GM12878 (cell line): ENCODE results near the gene CALHM4. TPM values are rescaled to one million over a fixed set of nuclear protein-coding genes. Genes with fewer than 3 reads are reported as not detected.

Experiments
- ATAC-seq: fragments of 200-7000 bp; cut with Tn5 transposase; 3 replicates; pipeline ENCODE4 v1.9.1; 2020; ENCODE audit warnings: mild to moderate bottlenecking, moderate library complexity
- BruUV-seq: library from RNA; stranded (reverse); fragments of 400-500 nt; replicated peaks from 2 replicates; lab custom pipeline; 2021; lab: Mats Ljungman, UMichigan
- CTCF ChIA-PET: fragments of 300-600 bp; sonication (Branson Sonifier 250); formaldehyde crosslinking; extraction: SDS; loops from one replicate; lab custom pipeline; 2021; ENCODE audit warnings: inconsistent platforms; lab: Yijun Ruan, JAX
- POLR2A ChIA-PET: fragments of 350-600 bp; formaldehyde crosslinking; extraction: SDS; loops from one replicate; lab custom pipeline; 2021; ENCODE audit warnings: inconsistent platforms; lab: Charles Lee
- RAD21 ChIA-PET: fragments of 300-600 bp; sonication (Branson Sonifier 250); formaldehyde crosslinking; loops from one replicate; lab custom pipeline; 2023; ENCODE audit warnings: antibody characterized with exemption; ENCODE audit not compliant: unreplicated experiment; lab: Charles Lee
- SMC1A ChIA-PET: fragments of 300-600 bp; sonication (Branson Sonifier 250); formaldehyde crosslinking; loops from one replicate; lab custom pipeline; 2023; ENCODE audit not compliant: unreplicated experiment, uncharacterized antibody; lab: Charles Lee
- DNase-seq: peaks from one replicate; pipeline ENCODE4 v3.0.0-alpha.2; 2011; ENCODE audit warnings: low read depth, low spot score
- FAIRE-seq: peaks from 3 replicates; lab custom pipeline; 2011; peaks lifted over from hg19 to GRCh38; lab: Jason Lieb, UNC
- H2AFZ ChIP-seq: 2 replicates; pipeline ENCODE4 v1.6.0; 2011; ENCODE audit warnings: low read depth, low read length, control low read depth; ENCODE audit not compliant: control insufficient read depth
- H3K27ac ChIP-seq: 2 replicates; pipeline ENCODE4 v1.5.1; 2011; ENCODE audit warnings: control low read depth; ENCODE audit not compliant: control insufficient read depth, insufficient read depth
- H3K27me3 ChIP-seq, 2 experiments: replicated peaks in 1 of 2; 2 replicates each; pipeline versions ENCODE4 v1.6.0 to v1.6.1; 2011; ENCODE audit warnings: low read length in 1 of 2; ENCODE audit not compliant: control insufficient read depth in 2 of 2, insufficient read depth in 2 of 2
- H3K36me3 ChIP-seq, 2 experiments: 2 replicates each; pipeline ENCODE4 v1.5.1; 2011; ENCODE audit warnings: low read length in 1 of 2; ENCODE audit not compliant: control insufficient read depth in 2 of 2, insufficient read depth in 2 of 2
- H3K4me1 ChIP-seq: 2 replicates; pipeline ENCODE4 v1.6.1; 2011; ENCODE audit warnings: mild to moderate bottlenecking, low read length, moderate library complexity, mixed read lengths; ENCODE audit not compliant: control insufficient read depth, insufficient read depth
- H3K4me2 ChIP-seq: 2 replicates; pipeline ENCODE4 v1.6.0; 2011; ENCODE audit warnings: control low read depth; ENCODE audit not compliant: control insufficient read depth, insufficient read depth
- H3K4me3 ChIP-seq: fragments of 200-600 bp; sonication (generic); 2 replicates; pipeline ENCODE4 v1.5.1; 2016
- H3K79me2 ChIP-seq: 2 replicates; pipeline ENCODE4 v1.6.0; 2011; ENCODE audit warnings: low read length; ENCODE audit not compliant: control insufficient read depth, insufficient read depth
- H3K9ac ChIP-seq: 2 replicates; pipeline ENCODE4 v1.8.0; 2011; ENCODE audit warnings: low read length, control low read depth, mixed read lengths; ENCODE audit not compliant: control insufficient read depth, insufficient read depth
- H3K9me3 ChIP-seq: replicated peaks from 3 replicates; pipeline ENCODE4 v1.5.1; 2011; ENCODE audit warnings: mild to moderate bottlenecking, low read length; ENCODE audit not compliant: control insufficient read depth, insufficient read depth
- H4K20me1 ChIP-seq: 2 replicates; pipeline ENCODE4 v1.6.0; 2011; ENCODE audit not compliant: control insufficient read depth, insufficient read depth
- LARP7 ChIP-seq: fragments of 450-650 bp; IDR thresholded peaks from 2 replicates; pipeline ENCODE4 v1.6.1; 2017; ENCODE audit warnings: mild to moderate bottlenecking
- MTA3 ChIP-seq: IDR thresholded peaks from 2 replicates; pipeline ENCODE4 v1.6.1; 2012; ENCODE audit warnings: low read length, inconsistent platforms, borderline replicate concordance
- SUZ12 ChIP-seq: fragments of 200-600 bp; sonication (generic); IDR thresholded peaks from one replicate; pipeline ENCODE4 v1.6.1; 2018; ENCODE audit warnings: antibody characterized with exemption, mild to moderate bottlenecking; ENCODE audit not compliant: unreplicated experiment
- ZBED1 ChIP-seq: IDR thresholded peaks from 2 replicates; pipeline ENCODE4 v1.6.1; 2016; ENCODE audit warnings: borderline replicate concordance
- WGBS: methylation state at CpG from one replicate; pipeline ENCODE4 v1.1.6; 2016; ENCODE audit warnings: low lambda C conversion rate; ENCODE audit not compliant: insufficient replicate concordance, insufficient coverage; ENCODE audit errors: missing lambda C conversion rate; 5-methylcytosine and 5-hydroxymethylcytosine counted together
- in situ Hi-C: fragments of 300-500 bp; cut with MboI; formaldehyde crosslinking; loops from 9 replicates; pipeline ENCODE4 v1.14.3; 2018; ENCODE audit warnings: mixed read lengths
- intact Hi-C: fragments of 100-400 bp; cut with micrococcal nuclease; formaldehyde crosslinking; loops from one replicate; pipeline ENCODE4 v1.14.2; 2022; ENCODE audit not compliant: unreplicated experiment
- polyA plus RNA-seq, 11 experiments: library from polyadenylated mRNA; depleted of rRNA in 4 of 11; unstranded in 6 of 11; stranded (reverse) in 5 of 11; fragments of >200 nt; fragmentation: Nextera tagmentation in 4 of 11; fragmentation: Illumina TruSeq in 1 of 11; extraction: Ambion mirVana in 4 of 11; extraction: Trizol in 1 of 11; gene quantifications; 1 replicate in 1 of 11; 2 replicates in 10 of 11; pipeline versions ENCODE4 v1.2.1 to v1.2.3, GENCODE V29; 2011 to 2016; ENCODE audit warnings: inconsistent platforms in 2 of 11, missing spikeins in 2 of 11, low read depth in 1 of 11
- total RNA-seq, 4 experiments: library from RNA; depleted of rRNA in 3 of 4; stranded (reverse); fragments of >200 nt in 3 of 4; fragmentation: Illumina TruSeq in 1 of 4; extraction: Trizol in 1 of 4; gene quantifications; 2 replicates each; pipeline versions ENCODE4 v1.2.1 to v1.2.3, GENCODE V29; 2013 to 2021
- TF ChIP-seq, protein P1 (sequence below): fragments of 450-650 bp; IDR thresholded peaks from 2 replicates; pipeline ENCODE4 v1.6.1; 2016; ENCODE audit warnings: mild to moderate bottlenecking
- TF ChIP-seq, protein P2 (sequence below): IDR thresholded peaks from 2 replicates; pipeline ENCODE4 v1.6.1; 2012; ENCODE audit warnings: low read depth, low read length, improper control_type of control experiment
- TF ChIP-seq, protein P3 (sequence below): fragments of 450-650 bp; IDR thresholded peaks from 2 replicates; pipeline ENCODE4 v1.6.1; 2017; ENCODE audit warnings: mild to moderate bottlenecking, moderate library complexity
- TF ChIP-seq, protein P4 (sequence below): IDR thresholded peaks from 2 replicates; pipeline ENCODE4 v1.6.1; 2011; ENCODE audit warnings: mild to moderate bottlenecking, low read depth, low read length, moderate library complexity; ENCODE audit not compliant: insufficient replicate concordance
- TF ChIP-seq, protein P5 (sequence below): fragments of 450-650 bp; conservative IDR thresholded peaks from 2 replicates; pipeline ENCODE4 v1.6.1; 2017; ENCODE audit warnings: mild to moderate bottlenecking, moderate library complexity
- TF ChIP-seq, protein P6 (sequence below): fragments of 450-650 bp; IDR thresholded peaks from 2 replicates; pipeline ENCODE4 v1.6.1; 2017; ENCODE audit warnings: borderline replicate concordance

CALHM4 gene
- total and polyA plus RNA-seq, 10 of the 15 experiments (the other 5 are each of a cell fraction or from before 2014, with no cell fraction given), result not detected

DNA sequence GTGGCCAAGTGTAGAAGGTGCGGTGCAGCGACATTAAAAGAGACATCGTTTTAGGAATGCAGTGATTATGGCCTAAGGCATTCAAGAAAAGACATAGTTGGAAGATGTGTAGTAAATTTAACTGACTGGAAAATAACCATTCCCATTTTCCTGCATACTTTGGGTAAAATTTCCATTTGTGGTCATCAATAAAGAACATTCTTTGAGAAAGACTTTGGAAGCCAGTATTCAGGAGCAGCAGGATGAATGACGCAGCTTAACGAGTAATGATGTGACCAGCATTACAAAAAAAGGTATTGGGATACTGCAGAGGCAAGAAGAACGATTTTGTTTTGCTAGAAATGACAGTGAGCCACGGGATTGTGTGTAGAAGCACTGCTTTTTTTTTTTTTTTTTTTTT, 10.8 kb downstream of the CALHM4 start:
- ChIA-PET POLR2A (interaction anchor here (0.7 kb wide), 1 partner anchor 297 kb away, joined by 9 read pairs; no protein-coding TSS in a partner anchor), RAD21 (interaction anchor here (2.1 to 2.5 kb wide), 3 partner anchors 30 to 295 kb away, joined by 7 to 12 read pairs (median 9); no protein-coding TSS in a partner anchor), CTCF (interaction anchor here (1.4 to 3.6 kb wide), 5 partner anchors 30 to 347 kb away, joined by 3 to 24 read pairs (median 7); no protein-coding TSS in a partner anchor), SMC1A (interaction anchor here (0.6 to 4.3 kb wide), 4 partner anchors 10 to 346 kb away, joined by 3 to 18 read pairs (median 6); partner anchors contain the start of gene CALHM4)
- no peaks in the 10 kb centered on the region for H3K4me1 ChIP-seq
- no TSS peak for BruUV-seq
- no peaks in the 10 kb centered on the region for H3K79me2 ChIP-seq
- H3K36me3 ChIP-seq, result no peaks in the 10 kb centered on the region
- H3K27me3 ChIP-seq, result no peaks in the 10 kb centered on the region; a peak in 1 of 4 replicates
- in situ Hi-C loops (no loop called here), intact Hi-C loops (loop anchor here (5.0 kb wide), 1 partner anchor 452 kb away; no protein-coding TSS in a partner anchor)
- H3K27ac ChIP-seq, result no peak overlapping the region
- FAIRE-seq (no peak), DNase-seq (no peak), ATAC-seq (no peak)
- no peak overlapping the region for H2AFZ ChIP-seq
- H3K4me2 ChIP-seq, result no peak overlapping the region
- H4K20me1 ChIP-seq, result no peaks in the 10 kb centered on the region
- WGBS, result 65% methylated on average over 7 of the region's 7 CpGs
- no peak overlapping the region for H3K4me3 ChIP-seq
- no peaks in the 10 kb centered on the region for H3K9me3 ChIP-seq
- no peak overlapping the region for H3K9ac ChIP-seq
- TF ChIP-seq, protein P1, sequence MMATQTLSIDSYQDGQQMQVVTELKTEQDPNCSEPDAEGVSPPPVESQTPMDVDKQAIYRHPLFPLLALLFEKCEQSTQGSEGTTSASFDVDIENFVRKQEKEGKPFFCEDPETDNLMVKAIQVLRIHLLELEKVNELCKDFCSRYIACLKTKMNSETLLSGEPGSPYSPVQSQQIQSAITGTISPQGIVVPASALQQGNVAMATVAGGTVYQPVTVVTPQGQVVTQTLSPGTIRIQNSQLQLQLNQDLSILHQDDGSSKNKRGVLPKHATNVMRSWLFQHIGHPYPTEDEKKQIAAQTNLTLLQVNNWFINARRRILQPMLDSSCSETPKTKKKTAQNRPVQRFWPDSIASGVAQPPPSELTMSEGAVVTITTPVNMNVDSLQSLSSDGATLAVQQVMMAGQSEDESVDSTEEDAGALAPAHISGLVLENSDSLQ, result no peak
- TF ChIP-seq, protein P2, sequence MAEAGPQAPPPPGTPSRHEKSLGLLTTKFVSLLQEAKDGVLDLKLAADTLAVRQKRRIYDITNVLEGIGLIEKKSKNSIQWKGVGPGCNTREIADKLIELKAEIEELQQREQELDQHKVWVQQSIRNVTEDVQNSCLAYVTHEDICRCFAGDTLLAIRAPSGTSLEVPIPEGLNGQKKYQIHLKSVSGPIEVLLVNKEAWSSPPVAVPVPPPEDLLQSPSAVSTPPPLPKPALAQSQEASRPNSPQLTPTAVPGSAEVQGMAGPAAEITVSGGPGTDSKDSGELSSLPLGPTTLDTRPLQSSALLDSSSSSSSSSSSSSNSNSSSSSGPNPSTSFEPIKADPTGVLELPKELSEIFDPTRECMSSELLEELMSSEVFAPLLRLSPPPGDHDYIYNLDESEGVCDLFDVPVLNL, result no peak
- TF ChIP-seq, protein P3, sequence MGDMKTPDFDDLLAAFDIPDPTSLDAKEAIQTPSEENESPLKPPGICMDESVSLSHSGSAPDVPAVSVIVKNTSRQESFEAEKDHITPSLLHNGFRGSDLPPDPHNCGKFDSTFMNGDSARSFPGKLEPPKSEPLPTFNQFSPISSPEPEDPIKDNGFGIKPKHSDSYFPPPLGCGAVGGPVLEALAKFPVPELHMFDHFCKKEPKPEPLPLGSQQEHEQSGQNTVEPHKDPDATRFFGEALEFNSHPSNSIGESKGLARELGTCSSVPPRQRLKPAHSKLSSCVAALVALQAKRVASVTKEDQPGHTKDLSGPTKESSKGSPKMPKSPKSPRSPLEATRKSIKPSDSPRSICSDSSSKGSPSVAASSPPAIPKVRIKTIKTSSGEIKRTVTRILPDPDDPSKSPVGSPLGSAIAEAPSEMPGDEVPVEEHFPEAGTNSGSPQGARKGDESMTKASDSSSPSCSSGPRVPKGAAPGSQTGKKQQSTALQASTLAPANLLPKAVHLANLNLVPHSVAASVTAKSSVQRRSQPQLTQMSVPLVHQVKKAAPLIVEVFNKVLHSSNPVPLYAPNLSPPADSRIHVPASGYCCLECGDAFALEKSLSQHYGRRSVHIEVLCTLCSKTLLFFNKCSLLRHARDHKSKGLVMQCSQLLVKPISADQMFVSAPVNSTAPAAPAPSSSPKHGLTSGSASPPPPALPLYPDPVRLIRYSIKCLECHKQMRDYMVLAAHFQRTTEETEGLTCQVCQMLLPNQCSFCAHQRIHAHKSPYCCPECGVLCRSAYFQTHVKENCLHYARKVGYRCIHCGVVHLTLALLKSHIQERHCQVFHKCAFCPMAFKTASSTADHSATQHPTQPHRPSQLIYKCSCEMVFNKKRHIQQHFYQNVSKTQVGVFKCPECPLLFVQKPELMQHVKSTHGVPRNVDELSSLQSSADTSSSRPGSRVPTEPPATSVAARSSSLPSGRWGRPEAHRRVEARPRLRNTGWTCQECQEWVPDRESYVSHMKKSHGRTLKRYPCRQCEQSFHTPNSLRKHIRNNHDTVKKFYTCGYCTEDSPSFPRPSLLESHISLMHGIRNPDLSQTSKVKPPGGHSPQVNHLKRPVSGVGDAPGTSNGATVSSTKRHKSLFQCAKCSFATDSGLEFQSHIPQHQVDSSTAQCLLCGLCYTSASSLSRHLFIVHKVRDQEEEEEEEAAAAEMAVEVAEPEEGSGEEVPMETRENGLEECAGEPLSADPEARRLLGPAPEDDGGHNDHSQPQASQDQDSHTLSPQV, result no peak
- no peak for TF ChIP-seq SUZ12
- no peak for TF ChIP-seq ZBED1
- no peak for TF ChIP-seq MTA3
- TF ChIP-seq, protein P4, sequence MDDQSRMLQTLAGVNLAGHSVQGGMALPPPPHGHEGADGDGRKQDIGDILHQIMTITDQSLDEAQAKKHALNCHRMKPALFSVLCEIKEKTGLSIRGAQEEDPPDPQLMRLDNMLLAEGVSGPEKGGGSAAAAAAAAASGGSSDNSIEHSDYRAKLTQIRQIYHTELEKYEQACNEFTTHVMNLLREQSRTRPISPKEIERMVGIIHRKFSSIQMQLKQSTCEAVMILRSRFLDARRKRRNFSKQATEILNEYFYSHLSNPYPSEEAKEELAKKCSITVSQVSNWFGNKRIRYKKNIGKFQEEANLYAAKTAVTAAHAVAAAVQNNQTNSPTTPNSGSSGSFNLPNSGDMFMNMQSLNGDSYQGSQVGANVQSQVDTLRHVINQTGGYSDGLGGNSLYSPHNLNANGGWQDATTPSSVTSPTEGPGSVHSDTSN, result no peak
- TF ChIP-seq, protein P5, sequence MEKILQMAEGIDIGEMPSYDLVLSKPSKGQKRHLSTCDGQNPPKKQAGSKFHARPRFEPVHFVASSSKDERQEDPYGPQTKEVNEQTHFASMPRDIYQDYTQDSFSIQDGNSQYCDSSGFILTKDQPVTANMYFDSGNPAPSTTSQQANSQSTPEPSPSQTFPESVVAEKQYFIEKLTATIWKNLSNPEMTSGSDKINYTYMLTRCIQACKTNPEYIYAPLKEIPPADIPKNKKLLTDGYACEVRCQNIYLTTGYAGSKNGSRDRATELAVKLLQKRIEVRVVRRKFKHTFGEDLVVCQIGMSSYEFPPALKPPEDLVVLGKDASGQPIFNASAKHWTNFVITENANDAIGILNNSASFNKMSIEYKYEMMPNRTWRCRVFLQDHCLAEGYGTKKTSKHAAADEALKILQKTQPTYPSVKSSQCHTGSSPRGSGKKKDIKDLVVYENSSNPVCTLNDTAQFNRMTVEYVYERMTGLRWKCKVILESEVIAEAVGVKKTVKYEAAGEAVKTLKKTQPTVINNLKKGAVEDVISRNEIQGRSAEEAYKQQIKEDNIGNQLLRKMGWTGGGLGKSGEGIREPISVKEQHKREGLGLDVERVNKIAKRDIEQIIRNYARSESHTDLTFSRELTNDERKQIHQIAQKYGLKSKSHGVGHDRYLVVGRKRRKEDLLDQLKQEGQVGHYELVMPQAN, result no peak
- TF ChIP-seq, protein P6, sequence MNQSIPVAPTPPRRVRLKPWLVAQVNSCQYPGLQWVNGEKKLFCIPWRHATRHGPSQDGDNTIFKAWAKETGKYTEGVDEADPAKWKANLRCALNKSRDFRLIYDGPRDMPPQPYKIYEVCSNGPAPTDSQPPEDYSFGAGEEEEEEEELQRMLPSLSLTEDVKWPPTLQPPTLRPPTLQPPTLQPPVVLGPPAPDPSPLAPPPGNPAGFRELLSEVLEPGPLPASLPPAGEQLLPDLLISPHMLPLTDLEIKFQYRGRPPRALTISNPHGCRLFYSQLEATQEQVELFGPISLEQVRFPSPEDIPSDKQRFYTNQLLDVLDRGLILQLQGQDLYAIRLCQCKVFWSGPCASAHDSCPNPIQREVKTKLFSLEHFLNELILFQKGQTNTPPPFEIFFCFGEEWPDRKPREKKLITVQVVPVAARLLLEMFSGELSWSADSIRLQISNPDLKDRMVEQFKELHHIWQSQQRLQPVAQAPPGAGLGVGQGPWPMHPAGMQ, result no peak
- no peak for TF ChIP-seq LARP7
